SK-N-SH (cell line): Measurements from ENCODE around the gene XPA.

Source experiments
- EP300 ChIP-seq, 2 experiments: IDR thresholded peaks; 2 replicates each; pipeline versions ENCODE4 v1.4.0 to v1.6.1; 2012; ENCODE audit warnings: borderline replicate concordance in 1 of 2, low read depth in 1 of 2, low read length in 1 of 2
- EZH2phosphoT487 ChIP-seq: fragments of 200-600 bp; sonication (generic); IDR thresholded peaks from 2 replicates; pipeline ENCODE4 v1.6.1; 2017; ENCODE audit warnings: low read depth, mixed run types, mild to moderate bottlenecking, antibody characterized with exemption, moderate library complexity, borderline replicate concordance
- GABPA ChIP-seq: IDR thresholded peaks from 2 replicates; pipeline ENCODE4 v1.4.0; 2012; ENCODE audit warnings: low read depth, mild to moderate bottlenecking
- MXI1 ChIP-seq: IDR thresholded peaks from 2 replicates; pipeline ENCODE4 v1.6.1; 2012; ENCODE audit warnings: mild to moderate bottlenecking, low read depth, low read length, improper control_type of control experiment
- PBX3 ChIP-seq: IDR thresholded peaks from 2 replicates; pipeline ENCODE4; 2012
- POLR2AphosphoS5 ChIP-seq: IDR thresholded peaks from 2 replicates; pipeline ENCODE4 v1.6.1; 2012; ENCODE audit warnings: low read depth, low read length
- RCOR1 ChIP-seq: fragments of 150-350 bp; IDR thresholded peaks from 2 replicates; pipeline ENCODE4 v1.6.1; 2017; ENCODE audit warnings: antibody characterized with exemption, low read length
- RXRA ChIP-seq: IDR thresholded peaks from 2 replicates; pipeline ENCODE4 v1.4.0; 2012; ENCODE audit warnings: low read depth, mild to moderate bottlenecking, borderline replicate concordance
- SMC3 ChIP-seq: IDR thresholded peaks from 2 replicates; pipeline ENCODE4 v1.6.1; 2012; ENCODE audit warnings: low read depth, low read length, improper control_type of control experiment
- TCF12 ChIP-seq: IDR thresholded peaks from 2 replicates; pipeline ENCODE4 v1.4.0; 2012
- USF2 ChIP-seq: fragments of 150-350 bp; IDR thresholded peaks from 2 replicates; pipeline ENCODE4 v1.6.1; 2017; ENCODE audit warnings: antibody characterized with exemption, low read length, low read depth, borderline replicate concordance
- TF ChIP-seq, protein P1 (sequence below): fragments of 200-600 bp; sonication (generic); IDR thresholded peaks from 2 replicates; pipeline ENCODE4 v1.6.1; 2017; ENCODE audit warnings: antibody characterized with exemption, mild to moderate bottlenecking, moderate library complexity
- TF ChIP-seq, protein P2 (sequence below): IDR thresholded peaks from 2 replicates; pipeline ENCODE4 v1.6.1; 2012; ENCODE audit warnings: mild to moderate bottlenecking, low read depth, low read length, moderate library complexity

- TF ChIP-seq MXI1, result no peak
- TF ChIP-seq, protein P1, sequence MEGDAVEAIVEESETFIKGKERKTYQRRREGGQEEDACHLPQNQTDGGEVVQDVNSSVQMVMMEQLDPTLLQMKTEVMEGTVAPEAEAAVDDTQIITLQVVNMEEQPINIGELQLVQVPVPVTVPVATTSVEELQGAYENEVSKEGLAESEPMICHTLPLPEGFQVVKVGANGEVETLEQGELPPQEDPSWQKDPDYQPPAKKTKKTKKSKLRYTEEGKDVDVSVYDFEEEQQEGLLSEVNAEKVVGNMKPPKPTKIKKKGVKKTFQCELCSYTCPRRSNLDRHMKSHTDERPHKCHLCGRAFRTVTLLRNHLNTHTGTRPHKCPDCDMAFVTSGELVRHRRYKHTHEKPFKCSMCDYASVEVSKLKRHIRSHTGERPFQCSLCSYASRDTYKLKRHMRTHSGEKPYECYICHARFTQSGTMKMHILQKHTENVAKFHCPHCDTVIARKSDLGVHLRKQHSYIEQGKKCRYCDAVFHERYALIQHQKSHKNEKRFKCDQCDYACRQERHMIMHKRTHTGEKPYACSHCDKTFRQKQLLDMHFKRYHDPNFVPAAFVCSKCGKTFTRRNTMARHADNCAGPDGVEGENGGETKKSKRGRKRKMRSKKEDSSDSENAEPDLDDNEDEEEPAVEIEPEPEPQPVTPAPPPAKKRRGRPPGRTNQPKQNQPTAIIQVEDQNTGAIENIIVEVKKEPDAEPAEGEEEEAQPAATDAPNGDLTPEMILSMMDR, result peak; percentile 84
- no peak for TF ChIP-seq POLR2AphosphoS5
- no peak for TF ChIP-seq TCF12
- no peak for TF ChIP-seq EZH2phosphoT487
- no peak for TF ChIP-seq USF2
- TF ChIP-seq, protein P2, sequence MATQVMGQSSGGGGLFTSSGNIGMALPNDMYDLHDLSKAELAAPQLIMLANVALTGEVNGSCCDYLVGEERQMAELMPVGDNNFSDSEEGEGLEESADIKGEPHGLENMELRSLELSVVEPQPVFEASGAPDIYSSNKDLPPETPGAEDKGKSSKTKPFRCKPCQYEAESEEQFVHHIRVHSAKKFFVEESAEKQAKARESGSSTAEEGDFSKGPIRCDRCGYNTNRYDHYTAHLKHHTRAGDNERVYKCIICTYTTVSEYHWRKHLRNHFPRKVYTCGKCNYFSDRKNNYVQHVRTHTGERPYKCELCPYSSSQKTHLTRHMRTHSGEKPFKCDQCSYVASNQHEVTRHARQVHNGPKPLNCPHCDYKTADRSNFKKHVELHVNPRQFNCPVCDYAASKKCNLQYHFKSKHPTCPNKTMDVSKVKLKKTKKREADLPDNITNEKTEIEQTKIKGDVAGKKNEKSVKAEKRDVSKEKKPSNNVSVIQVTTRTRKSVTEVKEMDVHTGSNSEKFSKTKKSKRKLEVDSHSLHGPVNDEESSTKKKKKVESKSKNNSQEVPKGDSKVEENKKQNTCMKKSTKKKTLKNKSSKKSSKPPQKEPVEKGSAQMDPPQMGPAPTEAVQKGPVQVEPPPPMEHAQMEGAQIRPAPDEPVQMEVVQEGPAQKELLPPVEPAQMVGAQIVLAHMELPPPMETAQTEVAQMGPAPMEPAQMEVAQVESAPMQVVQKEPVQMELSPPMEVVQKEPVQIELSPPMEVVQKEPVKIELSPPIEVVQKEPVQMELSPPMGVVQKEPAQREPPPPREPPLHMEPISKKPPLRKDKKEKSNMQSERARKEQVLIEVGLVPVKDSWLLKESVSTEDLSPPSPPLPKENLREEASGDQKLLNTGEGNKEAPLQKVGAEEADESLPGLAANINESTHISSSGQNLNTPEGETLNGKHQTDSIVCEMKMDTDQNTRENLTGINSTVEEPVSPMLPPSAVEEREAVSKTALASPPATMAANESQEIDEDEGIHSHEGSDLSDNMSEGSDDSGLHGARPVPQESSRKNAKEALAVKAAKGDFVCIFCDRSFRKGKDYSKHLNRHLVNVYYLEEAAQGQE, result no peak
- TF ChIP-seq PBX3, result no peak
- no peak for TF ChIP-seq RXRA
- TF ChIP-seq EP300 (IDR thresholded peaks at IDR 0.05; ENCODE audit: borderline replicate concordance in 1 of 2, low read depth in 1 of 2, low read length in 1 of 2), result no peak
- TF ChIP-seq RCOR1, result 0 out of 2 replicates have a peak, but pooled peaks have one; percentile 30
- TF ChIP-seq SMC3, result peak; percentile 70
- no peak for TF ChIP-seq GABPA
Measured at GRCh38 chr9:97710356-97711222, 13.4 kb upstream of the XPA start.
